Neural cell (in vitro differentiated cells): Measurements from ENCODE around the gene TTYH3. TPM values are rescaled to one million over a fixed set of nuclear protein-coding genes. Genes with fewer than 3 reads are reported as not detected.

ENCODE experiments used
- H2AFZ ChIP-seq: fragments of 200-600, 300-800 bp; sonication (generic), shearing (Covaris generic); 2 replicates; pipeline ENCODE4 v1.6.0; 2014; ENCODE audit warnings: low read depth, mild to moderate bottlenecking, antibody characterized with exemption, low read length, moderate library complexity
- H3F3A ChIP-seq: fragments of 200-600 bp; shearing (Covaris generic); 2 replicates; pipeline ENCODE4 v1.6.1; 2016; ENCODE audit warnings: mild to moderate bottlenecking, moderate library complexity, mixed read lengths, antibody characterized with exemption, low read length; ENCODE audit not compliant: insufficient read depth, poor library complexity, severe bottlenecking
- H3K27ac ChIP-seq: fragments of 200-600, 300-800 bp; sonication (generic), shearing (Covaris generic); 2 replicates; pipeline ENCODE4 v1.5.1; 2014; ENCODE audit warnings: mild to moderate bottlenecking, low read length, moderate library complexity
- H3K27me3 ChIP-seq: fragments of 300-800, 200-600 bp; sonication (generic), shearing (Covaris generic); 2 replicates; pipeline ENCODE4 v1.6.0; 2014; ENCODE audit warnings: mild to moderate bottlenecking, low read depth, low read length, moderate library complexity; ENCODE audit not compliant: insufficient read depth
- H3K36me3 ChIP-seq: fragments of 300-800, 200-600 bp; sonication (generic), shearing (Covaris generic); 2 replicates; pipeline ENCODE4 v1.5.1; 2014; ENCODE audit warnings: mild to moderate bottlenecking, antibody characterized with exemption, low read length, moderate library complexity; ENCODE audit not compliant: insufficient read depth
- H3K4me2 ChIP-seq: fragments of 300-800, 200-600 bp; sonication (generic), shearing (Covaris generic); 2 replicates; pipeline ENCODE4 v1.6.0; 2014; ENCODE audit warnings: mild to moderate bottlenecking, low read length
- H3K4me3 ChIP-seq: fragments of 300-800, 200-600 bp; sonication (generic), shearing (Covaris generic); 2 replicates; pipeline ENCODE4 v1.5.1; 2014; ENCODE audit warnings: mild to moderate bottlenecking, low read length, moderate library complexity
- H3K79me2 ChIP-seq: fragments of 200-600 bp; shearing (Covaris generic); replicated peaks from 2 replicates; pipeline ENCODE4 v1.6.0; 2014; ENCODE audit warnings: mild to moderate bottlenecking, low read length, moderate library complexity; ENCODE audit not compliant: insufficient read depth
- H3K9ac ChIP-seq: fragments of 300-800, 200-600 bp; sonication (generic), shearing (Covaris generic); 2 replicates; pipeline ENCODE4 v1.6.1; 2016; ENCODE audit warnings: mild to moderate bottlenecking, low read length, mixed read lengths
- H3K9me2 ChIP-seq: fragments of 200-600 bp; shearing (Covaris generic); 2 replicates; pipeline ENCODE4 v1.6.1; 2016; ENCODE audit warnings: mild to moderate bottlenecking, low read length, mixed read lengths; ENCODE audit not compliant: insufficient read depth
- H3K9me3 ChIP-seq: fragments of 200-600, 300-800 bp; sonication (generic), shearing (Covaris generic); 2 replicates; pipeline ENCODE4 v1.6.1; 2016; ENCODE audit warnings: mild to moderate bottlenecking, mixed run types, low read length, moderate library complexity, mixed read lengths
- H4K20me1 ChIP-seq: fragments of 200-600 bp; shearing (Covaris generic); 2 replicates; pipeline ENCODE4 v1.6.1; 2016; ENCODE audit warnings: mild to moderate bottlenecking, mixed run types; ENCODE audit not compliant: insufficient read depth
- CTCF ChIP-seq: fragments of 450-650 bp; IDR thresholded peaks from 2 replicates; pipeline ENCODE4 v1.5.1; 2014; ENCODE audit warnings: antibody characterized with exemption, mild to moderate bottlenecking, moderate library complexity; ENCODE audit not compliant: poor library complexity, severe bottlenecking
- EP300 ChIP-seq: fragments of 450-650 bp; conservative IDR thresholded peaks from 2 replicates; pipeline ENCODE4 v1.6.1; 2014; ENCODE audit warnings: antibody characterized with exemption, mild to moderate bottlenecking, moderate library complexity; ENCODE audit not compliant: poor library complexity, severe bottlenecking
- EZH2 ChIP-seq: fragments of 200-600, 300-800 bp; shearing (Covaris generic), sonication (generic); IDR thresholded peaks from 2 replicates; pipeline ENCODE4 v1.6.1; 2014; ENCODE audit warnings: antibody characterized with exemption, low read length, borderline replicate concordance, mild to moderate bottlenecking; ENCODE audit not compliant: insufficient read depth, poor library complexity, severe bottlenecking
- MXI1 ChIP-seq: fragments of 450-650 bp; conservative IDR thresholded peaks from 2 replicates; pipeline ENCODE4 v1.6.1; 2014; ENCODE audit warnings: antibody characterized with exemption, mild to moderate bottlenecking; ENCODE audit not compliant: poor library complexity, severe bottlenecking
- POLR2AphosphoS5 ChIP-seq: IDR thresholded peaks from 2 replicates; pipeline ENCODE4 v1.6.1; 2012
- RAD21 ChIP-seq: fragments of 450-650 bp; conservative IDR thresholded peaks from 2 replicates; pipeline ENCODE4 v1.6.1; 2014; ENCODE audit warnings: antibody characterized with exemption, mild to moderate bottlenecking, moderate library complexity
- SMC3 ChIP-seq: fragments of 450-650 bp; conservative IDR thresholded peaks from 2 replicates; pipeline ENCODE4 v1.6.1; 2014; ENCODE audit warnings: antibody characterized with exemption, mild to moderate bottlenecking, moderate library complexity; ENCODE audit not compliant: poor library complexity
- TAF1 ChIP-seq: IDR thresholded peaks from 2 replicates; pipeline ENCODE4 v1.6.1; 2012; ENCODE audit warnings: low read depth
- polyA plus RNA-seq: library from polyadenylated mRNA; depleted of rRNA; stranded (reverse); fragments of >200 nt; gene quantifications from 2 replicates; pipeline ENCODE4 v1.2.3, GENCODE V29; 2014
- TF ChIP-seq, protein P1 (sequence below): IDR thresholded peaks from 2 replicates; pipeline ENCODE4 v1.6.1; 2012; ENCODE audit warnings: borderline replicate concordance

The TTYH3 gene
- polyA plus RNA-seq, 1 donor from 2014 or later: 17.0 TPM

DNA sequence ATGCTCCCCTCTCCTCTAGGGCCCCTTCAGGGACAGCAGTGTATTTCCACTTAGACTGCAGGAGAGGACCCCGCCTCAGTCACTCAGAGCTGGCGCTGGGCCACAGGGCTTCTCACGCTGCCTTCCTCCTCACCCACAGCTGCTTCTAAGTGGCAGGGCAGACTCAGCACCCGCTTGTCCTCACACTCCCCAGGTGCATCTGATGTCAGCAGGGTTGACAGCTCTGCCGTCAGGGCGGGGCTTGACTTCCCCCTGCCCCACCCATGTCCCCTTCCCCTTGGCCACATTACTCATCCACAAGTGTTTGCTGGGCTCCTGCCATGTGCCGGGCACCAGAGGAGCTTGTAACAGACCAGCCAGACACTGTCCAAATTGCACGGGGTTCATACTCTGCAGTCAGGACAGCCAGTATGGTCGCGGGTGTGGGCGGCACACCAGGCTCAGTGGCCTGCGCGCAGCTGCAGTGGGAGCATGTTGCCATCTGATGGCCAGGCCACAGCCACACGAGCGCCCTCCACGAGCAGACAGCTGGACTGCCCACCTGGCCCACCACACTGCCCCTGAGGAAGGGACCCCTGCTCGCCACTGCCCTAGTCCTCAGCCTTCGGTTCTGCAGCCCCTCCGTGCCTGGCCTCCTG lies 29.3 kb upstream of the TTYH3 start:
- Histone ChIP-seq H4K20me1 (no peaks in the 10 kb centered on the region), H3K9me2 (no peaks in the 10 kb centered on the region), H3K79me2 (no peaks in the 10 kb centered on the region), H3K36me3 (no peaks in the 10 kb centered on the region), H3K4me3 (no peak overlapping the region), H3K4me2 (no peak overlapping the region), H3K27me3 (no peaks in the 10 kb centered on the region), H3F3A (no peaks in the 10 kb centered on the region), H2AFZ (no peak overlapping the region), H3K9ac (no peak overlapping the region), H3K27ac (no peak overlapping the region), H3K9me3 (no peaks in the 10 kb centered on the region)
- TF ChIP-seq EZH2 (no peak), MXI1 (no peak), EP300 (no peak), TAF1 (no peak), RAD21 (no peak), SMC3 (no peak), CTCF (no peak), POLR2AphosphoS5 (no peak)
- TF ChIP-seq, protein P1, sequence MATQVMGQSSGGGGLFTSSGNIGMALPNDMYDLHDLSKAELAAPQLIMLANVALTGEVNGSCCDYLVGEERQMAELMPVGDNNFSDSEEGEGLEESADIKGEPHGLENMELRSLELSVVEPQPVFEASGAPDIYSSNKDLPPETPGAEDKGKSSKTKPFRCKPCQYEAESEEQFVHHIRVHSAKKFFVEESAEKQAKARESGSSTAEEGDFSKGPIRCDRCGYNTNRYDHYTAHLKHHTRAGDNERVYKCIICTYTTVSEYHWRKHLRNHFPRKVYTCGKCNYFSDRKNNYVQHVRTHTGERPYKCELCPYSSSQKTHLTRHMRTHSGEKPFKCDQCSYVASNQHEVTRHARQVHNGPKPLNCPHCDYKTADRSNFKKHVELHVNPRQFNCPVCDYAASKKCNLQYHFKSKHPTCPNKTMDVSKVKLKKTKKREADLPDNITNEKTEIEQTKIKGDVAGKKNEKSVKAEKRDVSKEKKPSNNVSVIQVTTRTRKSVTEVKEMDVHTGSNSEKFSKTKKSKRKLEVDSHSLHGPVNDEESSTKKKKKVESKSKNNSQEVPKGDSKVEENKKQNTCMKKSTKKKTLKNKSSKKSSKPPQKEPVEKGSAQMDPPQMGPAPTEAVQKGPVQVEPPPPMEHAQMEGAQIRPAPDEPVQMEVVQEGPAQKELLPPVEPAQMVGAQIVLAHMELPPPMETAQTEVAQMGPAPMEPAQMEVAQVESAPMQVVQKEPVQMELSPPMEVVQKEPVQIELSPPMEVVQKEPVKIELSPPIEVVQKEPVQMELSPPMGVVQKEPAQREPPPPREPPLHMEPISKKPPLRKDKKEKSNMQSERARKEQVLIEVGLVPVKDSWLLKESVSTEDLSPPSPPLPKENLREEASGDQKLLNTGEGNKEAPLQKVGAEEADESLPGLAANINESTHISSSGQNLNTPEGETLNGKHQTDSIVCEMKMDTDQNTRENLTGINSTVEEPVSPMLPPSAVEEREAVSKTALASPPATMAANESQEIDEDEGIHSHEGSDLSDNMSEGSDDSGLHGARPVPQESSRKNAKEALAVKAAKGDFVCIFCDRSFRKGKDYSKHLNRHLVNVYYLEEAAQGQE: no peak

GRCh38 chr7:2603044-2603965 lies 28.5 kb upstream of the TTYH3 start:
- H3K79me2 ChIP-seq: no peaks in the 10 kb centered on the region
- H4K20me1 ChIP-seq: no peaks in the 10 kb centered on the region
- no peaks in the 10 kb centered on the region for H3K9me2 ChIP-seq
- TF ChIP-seq EZH2 (no peak), RAD21 (no peak), MXI1 (no peak), POLR2AphosphoS5 (no peak), SMC3 (no peak), EP300 (no peak), CTCF (no peak), TAF1 (no peak)
- TF ChIP-seq, protein P1: no peak
- H3K36me3 ChIP-seq: no peaks in the 10 kb centered on the region
- H3F3A ChIP-seq: no peaks in the 10 kb centered on the region
- no peak overlapping the region for H3K27ac ChIP-seq
- H3K27me3 ChIP-seq: no peaks in the 10 kb centered on the region
- H3K9me3 ChIP-seq: no peaks in the 10 kb centered on the region
- H3K4me3 ChIP-seq: no peak overlapping the region
- H2AFZ ChIP-seq: no peak overlapping the region
- no peak overlapping the region for H3K4me2 ChIP-seq
- H3K9ac ChIP-seq: no peak overlapping the region
